Nephron (organoid): ENCODE results near the gene ZNF30.

Experiments
- H3K27ac Mint-ChIP-seq, 3 experiments: 2 replicates each; pipeline ENCODE4 v1.8.0; 2020; ENCODE audit warnings: mixed read lengths in 3 of 3, mild to moderate bottlenecking in 2 of 3, moderate library complexity in 1 of 3
- H3K27me3 Mint-ChIP-seq: 2 replicates; pipeline ENCODE4 v1.8.0; 2021; ENCODE audit warnings: low read depth, mild to moderate bottlenecking, moderate library complexity, mixed read lengths
- H3K36me3 Mint-ChIP-seq: 2 replicates; pipeline ENCODE4 v1.8.0; 2020; ENCODE audit warnings: low read depth, mixed read lengths
- H3K4me1 Mint-ChIP-seq: 2 replicates; pipeline ENCODE4 v1.8.0; 2020; ENCODE audit warnings: mixed read lengths
- H3K4me3 Mint-ChIP-seq, 3 experiments: 2 replicates each; pipeline ENCODE4 v1.8.0; 2020; ENCODE audit warnings: mild to moderate bottlenecking in 3 of 3, mixed read lengths in 3 of 3, moderate library complexity in 2 of 3
- H3K9me3 Mint-ChIP-seq: 2 replicates; pipeline ENCODE4 v1.8.0; 2020; ENCODE audit warnings: mixed read lengths
- TF ChIP-seq, protein P1 (sequence below), 3 experiments: fragments of 200-600 bp; sonication (generic); IDR thresholded peaks; one replicate each; pipeline ENCODE4 v1.5.0; 2021; ENCODE audit warnings: antibody characterized with exemption in 3 of 3; ENCODE audit not compliant: unreplicated experiment in 3 of 3

Gene ZNF30

GRCh38 chr19:34976611-34977010 lies 49.9 kb downstream of the ZNF30 start:
- TF ChIP-seq, protein P1, sequence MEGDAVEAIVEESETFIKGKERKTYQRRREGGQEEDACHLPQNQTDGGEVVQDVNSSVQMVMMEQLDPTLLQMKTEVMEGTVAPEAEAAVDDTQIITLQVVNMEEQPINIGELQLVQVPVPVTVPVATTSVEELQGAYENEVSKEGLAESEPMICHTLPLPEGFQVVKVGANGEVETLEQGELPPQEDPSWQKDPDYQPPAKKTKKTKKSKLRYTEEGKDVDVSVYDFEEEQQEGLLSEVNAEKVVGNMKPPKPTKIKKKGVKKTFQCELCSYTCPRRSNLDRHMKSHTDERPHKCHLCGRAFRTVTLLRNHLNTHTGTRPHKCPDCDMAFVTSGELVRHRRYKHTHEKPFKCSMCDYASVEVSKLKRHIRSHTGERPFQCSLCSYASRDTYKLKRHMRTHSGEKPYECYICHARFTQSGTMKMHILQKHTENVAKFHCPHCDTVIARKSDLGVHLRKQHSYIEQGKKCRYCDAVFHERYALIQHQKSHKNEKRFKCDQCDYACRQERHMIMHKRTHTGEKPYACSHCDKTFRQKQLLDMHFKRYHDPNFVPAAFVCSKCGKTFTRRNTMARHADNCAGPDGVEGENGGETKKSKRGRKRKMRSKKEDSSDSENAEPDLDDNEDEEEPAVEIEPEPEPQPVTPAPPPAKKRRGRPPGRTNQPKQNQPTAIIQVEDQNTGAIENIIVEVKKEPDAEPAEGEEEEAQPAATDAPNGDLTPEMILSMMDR (IDR thresholded peaks at IDR 0.05; ENCODE audit: unreplicated experiment in 3 of 3): no peak
- Mint-ChIP-seq H3K4me3 (no peak overlapping the region), H3K36me3 (no peaks in the 10 kb centered on the region), H3K27ac (no peak overlapping the region), H3K4me1 (peaks cover 6% of the 10 kb centered on the region), H3K27me3 (peaks cover 20% of the 10 kb centered on the region), H3K9me3 (peaks cover 3% of the 10 kb centered on the region)

DNA sequence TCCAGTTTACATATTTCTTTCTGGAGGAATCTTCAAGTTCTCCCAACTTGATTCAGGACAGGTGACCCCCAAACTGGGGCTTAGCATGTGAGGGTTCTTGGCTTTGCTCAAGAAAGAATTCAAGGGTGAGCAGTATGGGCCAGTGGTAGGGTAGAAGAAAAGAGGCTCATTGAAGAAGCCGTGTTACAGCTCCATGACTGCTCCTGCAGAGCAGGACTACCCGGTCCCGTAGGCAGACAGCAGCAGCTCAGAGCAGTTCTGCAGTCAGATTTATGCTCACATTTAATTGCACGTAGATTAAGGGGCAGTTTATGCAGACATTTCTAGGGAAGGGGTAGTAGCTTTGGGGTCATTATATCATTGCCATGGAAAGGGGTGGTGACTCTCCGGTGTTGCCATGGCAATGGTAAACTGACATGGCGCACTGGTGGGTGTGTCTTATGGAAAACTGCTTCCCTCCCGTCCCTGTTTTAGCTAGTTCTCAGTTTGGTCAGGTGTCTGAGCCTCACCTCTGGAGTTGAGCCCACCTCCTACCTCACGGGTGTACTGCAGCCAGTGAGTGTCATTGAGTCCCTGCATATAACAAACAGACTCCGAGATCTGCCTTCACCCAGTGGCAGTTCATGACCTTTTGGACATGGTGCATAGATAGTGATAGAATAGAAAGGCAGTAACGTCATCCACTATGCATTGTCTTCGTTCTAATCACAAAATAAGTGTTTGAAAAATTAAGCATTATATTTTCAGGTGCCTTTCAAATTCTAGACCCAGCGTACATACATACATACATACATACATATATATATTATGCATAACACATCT lies 53.3 kb downstream of the ZNF30 start:
- TF ChIP-seq, protein P1 (IDR thresholded peaks at IDR 0.05; ENCODE audit: unreplicated experiment in 3 of 3): no peak
- Mint-ChIP-seq H3K4me1 (peaks cover 6% of the 10 kb centered on the region), H3K9me3 (peaks cover 14% of the 10 kb centered on the region), H3K4me3 (no peak overlapping the region), H3K36me3 (no peaks in the 10 kb centered on the region), H3K27me3 (peaks cover 10% of the 10 kb centered on the region), H3K27ac (no peak overlapping the region)

DNA sequence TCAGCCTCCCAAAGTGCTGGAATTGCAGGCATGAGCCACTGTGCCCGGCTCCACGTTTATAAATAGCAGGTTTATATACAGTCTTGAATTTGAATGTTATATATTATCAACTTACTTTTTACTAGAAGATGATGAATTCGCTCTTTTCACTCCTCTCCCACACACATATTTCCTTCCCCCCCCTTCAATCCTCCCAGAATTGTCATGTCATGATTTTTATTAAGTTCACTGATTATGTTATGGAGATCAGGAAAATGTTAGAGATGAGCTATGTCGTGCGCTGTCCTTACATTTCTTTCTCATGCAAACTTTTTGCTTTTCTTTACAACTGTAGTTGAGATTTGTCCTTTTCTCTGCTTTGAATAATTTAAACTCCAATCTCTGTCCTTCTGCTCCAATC lies 55.6 kb downstream of the ZNF30 start:
- peaks cover 11% of the 10 kb centered on the region for H3K4me1 Mint-ChIP-seq
- no peaks in the 10 kb centered on the region for H3K36me3 Mint-ChIP-seq
- TF ChIP-seq, protein P1 (IDR thresholded peaks at IDR 0.05; ENCODE audit: unreplicated experiment in 3 of 3): no peak
- H3K27ac Mint-ChIP-seq: peak overlapping the region; percentile 22 to 76 (median 75)
- peaks cover 17% of the 10 kb centered on the region for H3K9me3 Mint-ChIP-seq
- H3K4me3 Mint-ChIP-seq: no peak overlapping the region
- peaks cover 6% of the 10 kb centered on the region for H3K27me3 Mint-ChIP-seq

DNA sequence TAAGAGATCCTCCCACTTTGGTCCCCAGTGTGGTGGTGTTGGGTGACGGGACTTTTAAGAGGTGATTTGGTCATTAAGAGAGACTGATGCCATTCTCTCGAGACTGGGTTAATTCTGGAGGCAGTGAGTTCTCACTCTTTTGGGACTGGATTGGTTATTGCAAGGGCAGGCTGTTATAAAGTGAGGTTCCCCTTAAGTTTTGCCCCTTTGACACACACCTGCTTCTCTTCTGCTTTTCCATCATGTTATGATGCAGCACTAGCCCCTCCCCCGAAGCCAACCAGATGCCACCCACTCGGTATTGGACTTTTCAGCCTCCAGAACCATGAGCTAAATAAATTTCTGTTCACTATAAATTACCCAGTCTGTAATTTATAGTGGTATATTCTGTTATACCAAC lies 57.1 kb downstream of the ZNF30 start:
- Mint-ChIP-seq H3K27ac (peak overlapping the region in 1 of 3 experiments; percentile 35), H3K4me3 (no peak overlapping the region), H3K36me3 (no peaks in the 10 kb centered on the region), H3K9me3 (peaks cover 17% of the 10 kb centered on the region), H3K4me1 (peaks cover 11% of the 10 kb centered on the region), H3K27me3 (peaks cover 9% of the 10 kb centered on the region)
- TF ChIP-seq, protein P1 (IDR thresholded peaks at IDR 0.05; ENCODE audit: unreplicated experiment in 3 of 3): no peak

DNA sequence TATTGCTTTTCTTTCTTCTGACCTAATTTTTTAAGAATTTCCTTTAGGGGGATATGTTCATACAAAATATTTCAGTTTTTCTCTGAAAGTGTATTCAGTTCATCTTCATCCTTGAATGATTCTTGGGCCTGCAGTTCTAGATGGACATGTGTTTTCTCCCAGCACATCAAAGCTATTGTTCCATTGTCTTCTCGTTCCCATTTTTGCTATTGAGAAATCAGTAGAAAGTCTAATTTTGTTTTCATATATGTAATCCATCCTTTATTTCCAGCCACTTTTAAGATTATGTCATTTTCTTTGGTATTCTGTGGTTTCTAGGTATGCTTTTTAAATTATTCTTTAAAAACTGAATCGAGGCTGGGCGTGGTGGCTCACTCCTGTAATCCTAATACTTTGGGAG lies 57.6 kb downstream of the ZNF30 start:
- peaks cover 9% of the 10 kb centered on the region for H3K27me3 Mint-ChIP-seq
- peak overlapping the region in 2 of 3 experiments; percentile 18 to 35 for H3K27ac Mint-ChIP-seq
- H3K4me3 Mint-ChIP-seq: no peak overlapping the region
- TF ChIP-seq, protein P1 (IDR thresholded peaks at IDR 0.05; ENCODE audit: unreplicated experiment in 3 of 3): no peak
- no peaks in the 10 kb centered on the region for H3K36me3 Mint-ChIP-seq
- H3K4me1 Mint-ChIP-seq: peaks cover 11% of the 10 kb centered on the region
- peaks cover 17% of the 10 kb centered on the region for H3K9me3 Mint-ChIP-seq
